Mesothelial cell of epicardium (in vitro differentiated cells): ENCODE results near the gene RAB3B. TPM values are rescaled to one million over a fixed set of nuclear protein-coding genes. Genes with fewer than 3 reads are reported as not detected.

Experiments used
- DNase-seq, 2 experiments: peaks; one replicate each; pipeline ENCODE4 v3.0.0; 2021; ENCODE audit warnings: low spot score in 2 of 2; ENCODE audit not compliant: unreplicated experiment in 2 of 2
- H3K27ac Mint-ChIP-seq: 2 replicates; pipeline ENCODE4 v1.8.0; 2021; ENCODE audit warnings: mixed read lengths
- H3K27me3 Mint-ChIP-seq: 2 replicates; pipeline ENCODE4 v1.8.0; 2021; ENCODE audit warnings: low read depth, mixed read lengths
- H3K36me3 Mint-ChIP-seq: 2 replicates; pipeline ENCODE4 v1.8.0; 2021; ENCODE audit warnings: mixed read lengths
- H3K4me1 Mint-ChIP-seq: 2 replicates; pipeline ENCODE4 v1.8.0; 2021; ENCODE audit warnings: mixed read lengths
- H3K4me3 Mint-ChIP-seq: 2 replicates; pipeline ENCODE4 v1.8.0; 2021; ENCODE audit warnings: mild to moderate bottlenecking, moderate library complexity, mixed read lengths
- H3K9me3 Mint-ChIP-seq: 2 replicates; pipeline ENCODE4 v1.8.0; 2021; ENCODE audit warnings: mixed read lengths
- total RNA-seq: library from RNA; stranded (reverse); gene quantifications from 3 replicates; pipeline ENCODE4 v1.2.1, GENCODE V29; 2021
- TF ChIP-seq, protein P1 (sequence below): fragments of 200-600 bp; sonication (generic); IDR thresholded peaks from one replicate; pipeline ENCODE4 v1.5.0; 2021; ENCODE audit warnings: antibody characterized with exemption; ENCODE audit not compliant: unreplicated experiment

Gene RAB3B
- total RNA-seq, 1 donor from 2014 or later, result 3.8 TPM

DNA sequence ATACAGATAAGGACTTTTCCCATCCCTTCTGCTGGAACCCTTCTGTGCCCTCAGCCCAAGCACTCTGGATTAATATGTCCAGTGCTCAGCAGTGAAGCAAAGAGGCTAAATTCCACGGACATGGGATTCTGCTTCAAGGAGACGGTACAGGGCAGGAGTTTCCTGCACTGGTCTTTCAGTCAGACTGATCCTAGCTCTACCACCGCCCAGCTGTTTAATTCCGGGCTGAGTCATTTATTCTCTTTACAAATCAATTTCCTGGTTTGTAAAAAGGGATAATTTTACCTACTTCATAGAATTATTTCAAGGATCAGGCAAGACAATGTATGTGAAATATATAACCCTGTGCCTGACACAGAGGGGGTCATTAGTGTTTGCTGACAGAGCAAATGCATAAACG is 70.4 kb downstream of the RAB3B start:
- DNase-seq, result no peak
- H3K27me3 Mint-ChIP-seq, result peaks cover 40% of the 10 kb centered on the region
- no peak overlapping the region for H3K4me3 Mint-ChIP-seq
- no peaks in the 10 kb centered on the region for H3K36me3 Mint-ChIP-seq
- peaks cover 2% of the 10 kb centered on the region for H3K4me1 Mint-ChIP-seq
- no peaks in the 10 kb centered on the region for H3K9me3 Mint-ChIP-seq
- no peak overlapping the region for H3K27ac Mint-ChIP-seq
- TF ChIP-seq, protein P1, sequence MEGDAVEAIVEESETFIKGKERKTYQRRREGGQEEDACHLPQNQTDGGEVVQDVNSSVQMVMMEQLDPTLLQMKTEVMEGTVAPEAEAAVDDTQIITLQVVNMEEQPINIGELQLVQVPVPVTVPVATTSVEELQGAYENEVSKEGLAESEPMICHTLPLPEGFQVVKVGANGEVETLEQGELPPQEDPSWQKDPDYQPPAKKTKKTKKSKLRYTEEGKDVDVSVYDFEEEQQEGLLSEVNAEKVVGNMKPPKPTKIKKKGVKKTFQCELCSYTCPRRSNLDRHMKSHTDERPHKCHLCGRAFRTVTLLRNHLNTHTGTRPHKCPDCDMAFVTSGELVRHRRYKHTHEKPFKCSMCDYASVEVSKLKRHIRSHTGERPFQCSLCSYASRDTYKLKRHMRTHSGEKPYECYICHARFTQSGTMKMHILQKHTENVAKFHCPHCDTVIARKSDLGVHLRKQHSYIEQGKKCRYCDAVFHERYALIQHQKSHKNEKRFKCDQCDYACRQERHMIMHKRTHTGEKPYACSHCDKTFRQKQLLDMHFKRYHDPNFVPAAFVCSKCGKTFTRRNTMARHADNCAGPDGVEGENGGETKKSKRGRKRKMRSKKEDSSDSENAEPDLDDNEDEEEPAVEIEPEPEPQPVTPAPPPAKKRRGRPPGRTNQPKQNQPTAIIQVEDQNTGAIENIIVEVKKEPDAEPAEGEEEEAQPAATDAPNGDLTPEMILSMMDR, result no peak

DNA sequence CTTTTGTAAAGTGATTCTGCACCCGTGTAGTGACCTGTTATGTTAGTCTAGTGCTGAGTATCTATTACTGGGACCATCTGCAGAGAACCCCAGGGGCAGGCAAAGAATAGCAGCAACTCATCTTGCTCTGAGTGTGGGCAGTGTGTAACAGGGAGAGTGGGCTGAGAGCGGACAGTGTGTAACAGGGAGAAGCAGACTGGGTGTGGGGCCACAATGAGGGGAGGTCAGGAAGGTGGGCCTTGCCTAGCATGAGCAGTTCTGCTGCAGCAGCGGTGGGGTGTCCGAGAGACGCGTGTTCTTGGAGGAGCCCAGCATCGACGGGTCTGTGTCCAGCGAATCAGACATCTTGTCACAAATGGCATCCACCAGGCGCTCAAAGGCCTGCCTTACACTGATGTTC is 70.8 kb downstream of the RAB3B start:
- no peak for DNase-seq
- TF ChIP-seq, protein P1, result no peak
- Mint-ChIP-seq H3K36me3 (no peaks in the 10 kb centered on the region), H3K27ac (no peak overlapping the region), H3K9me3 (no peaks in the 10 kb centered on the region), H3K4me3 (no peak overlapping the region), H3K27me3 (peaks cover 45% of the 10 kb centered on the region), H3K4me1 (peaks cover 2% of the 10 kb centered on the region)

GRCh38 chr1:51916587-51917405 is 73.7 kb downstream of the RAB3B start:
- no peak overlapping the region for H3K27ac Mint-ChIP-seq
- H3K4me3 Mint-ChIP-seq, result no peak overlapping the region
- H3K9me3 Mint-ChIP-seq, result no peaks in the 10 kb centered on the region
- TF ChIP-seq, protein P1, result no peak
- peaks cover 56% of the 10 kb centered on the region for H3K27me3 Mint-ChIP-seq
- no peak for DNase-seq
- peaks cover 2% of the 10 kb centered on the region for H3K4me1 Mint-ChIP-seq
- no peaks in the 10 kb centered on the region for H3K36me3 Mint-ChIP-seq

DNA sequence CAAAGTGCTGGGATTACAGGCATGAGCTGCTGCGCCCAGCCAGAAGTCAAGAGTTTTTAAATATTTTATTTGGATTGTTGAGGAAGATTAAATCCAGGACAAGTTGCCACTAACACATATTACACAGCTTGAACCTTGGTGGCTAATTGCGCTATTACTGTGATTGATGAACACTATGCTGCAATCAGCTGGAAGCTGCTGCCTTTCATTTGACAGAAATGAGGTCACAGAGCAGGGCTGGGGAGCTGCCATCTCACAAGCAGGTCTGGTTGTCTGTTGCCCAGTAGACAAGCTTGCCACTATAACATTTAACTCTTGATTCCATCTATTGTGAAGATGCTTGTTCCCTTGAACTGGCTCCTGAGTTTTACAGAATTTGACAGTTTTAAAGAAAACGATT is 74.5 kb downstream of the RAB3B start:
- DNase-seq, result no peak
- Mint-ChIP-seq H3K27ac (no peak overlapping the region), H3K4me3 (no peak overlapping the region), H3K27me3 (peaks cover 59% of the 10 kb centered on the region), H3K4me1 (no peaks in the 10 kb centered on the region), H3K9me3 (no peaks in the 10 kb centered on the region), H3K36me3 (no peaks in the 10 kb centered on the region)
- TF ChIP-seq, protein P1, result no peak

DNA sequence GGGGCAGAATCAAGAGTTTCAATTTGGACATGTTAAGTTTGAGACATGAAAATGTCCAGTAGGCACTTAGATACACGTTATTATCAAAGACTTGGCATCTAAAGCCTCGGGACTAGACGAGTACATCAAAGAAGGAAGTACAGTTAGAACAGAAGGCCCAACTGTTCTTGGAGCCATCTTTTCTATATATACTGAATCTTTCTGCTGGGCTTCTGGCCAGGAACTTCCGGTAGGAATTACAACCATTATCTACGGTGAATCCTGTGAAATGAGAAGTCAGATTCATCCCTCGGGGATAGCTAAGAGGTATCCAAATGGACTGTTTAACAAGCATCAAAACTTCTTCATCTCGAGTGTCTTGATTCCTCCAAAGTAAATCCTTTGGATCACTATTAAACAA is 77.6 kb downstream of the RAB3B start:
- peaks cover 55% of the 10 kb centered on the region for H3K27me3 Mint-ChIP-seq
- TF ChIP-seq, protein P1, result no peak
- H3K9me3 Mint-ChIP-seq, result no peaks in the 10 kb centered on the region
- H3K27ac Mint-ChIP-seq, result no peak overlapping the region
- no peaks in the 10 kb centered on the region for H3K4me1 Mint-ChIP-seq
- H3K4me3 Mint-ChIP-seq, result no peak overlapping the region
- no peak for DNase-seq
- no peaks in the 10 kb centered on the region for H3K36me3 Mint-ChIP-seq
